HUDEP-2 (cell line): ENCODE results near the gene EPN2.
"Not testable (repeated sequence)": the region's sequence is repeated elsewhere in the genome, so short reads cannot be mapped to it uniquely, and the experiment has no call there.

Experiments used
- DNase-seq, 76 experiments: peaks; one replicate each; lab custom pipeline; 2025; ENCODE audit not compliant: unreplicated experiment in 76 of 76; lab: John Stamatoyannopoulos, UW

EPN2 gene

GRCh38 chr17:19237139-19237388, at the start of gene EPN2:
TSS of gene EPN2 (plus strand) at chr17:19237366. CDS start at chr17:19283120, 45,754 bp downstream.
- not testable (repeated sequence) for DNase-seq

GRCh38 chr17:19187883-19188869, 49.0 kb upstream of the EPN2 start:
- not testable (repeated sequence) for DNase-seq

- not testable (repeated sequence) for DNase-seq
Measured at GRCh38 chr17:19188870-19189708, 48.1 kb upstream of the EPN2 start.

GRCh38 chr17:19189781-19190405, 47.3 kb upstream of the EPN2 start:
- not testable (repeated sequence) for DNase-seq

- DNase-seq: not testable (repeated sequence)
Measured at GRCh38 chr17:19196382-19197204, 40.6 kb upstream of the EPN2 start.

GRCh38 chr17:19202448-19202847, 34.7 kb upstream of the EPN2 start:
- not testable (repeated sequence) for DNase-seq

GRCh38 chr17:19203429-19203828, 33.7 kb upstream of the EPN2 start:
- DNase-seq: not testable (repeated sequence)

GRCh38 chr17:19215074-19215860, 21.9 kb upstream of the EPN2 start:
- not testable (repeated sequence) for DNase-seq

- DNase-seq: not testable (repeated sequence)
Measured at GRCh38 chr17:19216148-19216926, 20.8 kb upstream of the EPN2 start.

- DNase-seq: not testable (repeated sequence)
Measured at GRCh38 chr17:19218914-19219313, 18.3 kb upstream of the EPN2 start.

- not testable (repeated sequence) for DNase-seq
Measured at GRCh38 chr17:19219384-19219783, 17.8 kb upstream of the EPN2 start.

GRCh38 chr17:19220195-19220594, 17.0 kb upstream of the EPN2 start:
- DNase-seq: not testable (repeated sequence)

GRCh38 chr17:19226610-19227588, 10.3 kb upstream of the EPN2 start:
- DNase-seq: not testable (repeated sequence)

- DNase-seq: not testable (repeated sequence)
Measured at GRCh38 chr17:19234676-19235075, 2.5 kb upstream of the EPN2 start.

GRCh38 chr17:19236351-19237138, 621 bp upstream of the EPN2 start:
- DNase-seq: not testable (repeated sequence)

- DNase-seq: peak in 1 of 76 experiments; percentile 20
Measured at GRCh38 chr17:19237389-19238166, 412 bp downstream of the EPN2 start.
